ENCODE results near the gene TNS1. TPM values are rescaled to one million over a fixed set of nuclear protein-coding genes. Genes with fewer than 3 reads are reported as not detected.

Gene TNS1
- total and polyA plus RNA-seq, 9 of the 15 experiments (the other 6 are each of a cell fraction or from before 2014, with no cell fraction given), result 0.13 to 2.7 (median 0.77) TPM

DNA sequence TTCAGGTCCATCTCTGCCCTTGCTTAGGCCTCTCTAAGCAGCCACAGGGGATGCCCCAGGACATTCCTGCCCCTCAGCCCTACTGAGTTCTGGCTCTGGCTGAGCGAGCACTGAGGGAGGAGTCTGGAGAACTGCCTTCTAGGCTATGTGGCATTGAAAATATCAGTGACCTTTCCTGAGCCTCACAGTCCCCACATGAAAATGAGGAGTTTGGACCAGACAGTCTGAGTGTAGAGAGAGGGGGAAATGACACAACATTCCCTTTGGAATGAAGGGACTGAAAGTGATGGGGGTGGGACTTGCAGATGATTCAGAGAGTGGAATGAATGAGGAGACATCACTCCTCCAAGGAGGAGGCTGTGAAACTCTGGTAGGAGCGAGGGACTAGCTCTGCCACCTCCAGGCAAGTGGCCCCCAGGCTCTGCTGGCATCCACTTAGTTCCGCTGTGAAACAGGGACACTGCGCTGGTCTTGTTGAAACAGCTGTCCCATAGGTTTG lies 8.0 kb downstream of the TNS1 start:
- POLR2A ChIA-PET, result interaction anchor here (0.8 kb wide), 1 partner anchor 138 kb away, joined by 4 read pairs; no protein-coding TSS in a partner anchor
- FAIRE-seq, result no peak
- no peak for DNase-seq (ENCODE audit: extremely low read depth in 1 of 4, low spot score in 3 of 4)
- H3K79me2 ChIP-seq (ENCODE audit: control insufficient read depth, insufficient read depth, low read length), result no peaks in the 10 kb centered on the region
- CTCF ChIA-PET (ENCODE audit: low intra/inter-chr PET ratio), result no interaction called here
- no peaks in the 10 kb centered on the region for H3K9me1 ChIP-seq (ENCODE audit: control insufficient read depth, insufficient read depth, low read length)
- no peaks in the 10 kb centered on the region for H4K20me1 ChIP-seq (replicated peaks; ENCODE audit: control insufficient read depth, insufficient read depth, low read length)
- TF ChIP-seq, protein P1, sequence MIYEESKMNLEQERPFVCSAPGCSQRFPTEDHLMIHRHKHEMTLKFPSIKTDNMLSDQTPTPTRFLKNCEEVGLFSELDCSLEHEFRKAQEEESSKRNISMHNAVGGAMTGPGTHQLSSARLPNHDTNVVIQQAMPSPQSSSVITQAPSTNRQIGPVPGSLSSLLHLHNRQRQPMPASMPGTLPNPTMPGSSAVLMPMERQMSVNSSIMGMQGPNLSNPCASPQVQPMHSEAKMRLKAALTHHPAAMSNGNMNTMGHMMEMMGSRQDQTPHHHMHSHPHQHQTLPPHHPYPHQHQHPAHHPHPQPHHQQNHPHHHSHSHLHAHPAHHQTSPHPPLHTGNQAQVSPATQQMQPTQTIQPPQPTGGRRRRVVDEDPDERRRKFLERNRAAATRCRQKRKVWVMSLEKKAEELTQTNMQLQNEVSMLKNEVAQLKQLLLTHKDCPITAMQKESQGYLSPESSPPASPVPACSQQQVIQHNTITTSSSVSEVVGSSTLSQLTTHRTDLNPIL (CRISPR knock-in tag; IDR thresholded peaks at IDR 0.05), result no peak
- TF ChIP-seq ELF4 (CRISPR knock-in tag; IDR thresholded peaks at IDR 0.05), result no peak
- no peak for TF ChIP-seq MEF2D (tag; conservative IDR thresholded peaks at IDR 0.05; ENCODE audit: low read depth)
- TF ChIP-seq MCM2 (IDR thresholded peaks at IDR 0.05; ENCODE audit: low read depth), result no peak
- no peak for TF ChIP-seq HMGN3 (IDR thresholded peaks at IDR 0.05; ENCODE audit: borderline replicate concordance, extremely low read depth, insufficient read length, low read depth, low read length)
- TF ChIP-seq NCOA6 (IDR thresholded peaks at IDR 0.05), result no peak
- TF ChIP-seq NR2F6 (CRISPR knock-in tag; IDR thresholded peaks at IDR 0.05), result no peak
- no peak for TF ChIP-seq POLR3A (IDR thresholded peaks at IDR 0.05; ENCODE audit: borderline replicate concordance, extremely low read depth, insufficient read depth, insufficient read length)
- H3K4me2 ChIP-seq (ENCODE audit: insufficient read depth, low read length), result no peak overlapping the region
- WGBS (ENCODE audit: insufficient coverage, low coverage, missing lambda C conversion rate), result 4% methylated on average over 4 of the region's 4 CpGs
- H3K36me3 ChIP-seq (ENCODE audit: control insufficient read depth, insufficient read depth, low read length), result no peaks in the 10 kb centered on the region
- peaks cover 0 to 33% of the 10 kb centered on the region in 2 experiments; a peak in 2 of 5 replicates for H3K27me3 ChIP-seq (ENCODE audit: control insufficient read depth in 2 of 2, insufficient read depth in 2 of 2, low read length in 2 of 2)
- no peaks in the 10 kb centered on the region for H3K4me1 ChIP-seq (replicated peaks in 1 of 2; ENCODE audit: control insufficient read depth in 2 of 2, insufficient read depth in 2 of 2, low read length in 2 of 2)
- no peak overlapping the region for H3K27ac ChIP-seq (ENCODE audit: extremely low read depth, low read depth, low read length)
- no peak overlapping the region for H3K9ac ChIP-seq (ENCODE audit: insufficient read depth in 1 of 2, low read depth in 2 of 2, low read length in 2 of 2)
- H3K9me3 ChIP-seq (replicated peaks; ENCODE audit: control insufficient read depth, insufficient read depth, low read depth, low read length), result no peaks in the 10 kb centered on the region
- in situ Hi-C loops (cut with MboI), result no loop called here
- no TSS peak for BruUV-seq (replicated peaks)
- no peak overlapping the region for H2AFZ ChIP-seq (ENCODE audit: low read depth, low read length)
- ATAC-seq, result no peak
- no peak overlapping the region for H3K4me3 ChIP-seq
- intact Hi-C loops (cut with micrococcal nuclease), result loop anchor here (5.0 kb wide), 1 partner anchor 37 kb away; no protein-coding TSS in a partner anchor

All from K562 (cell line).